Activated CD4-positive, alpha-beta T cell treated with anti-CD3 and anti-CD28 coated beads for 1 hour (primary cell): ENCODE data around the gene CARD9.
A peak's percentile ranks its signal among the peaks of the same experiment; 100 is the strongest.
"Not testable (repeated sequence)": the region's sequence is repeated elsewhere in the genome, so short reads cannot be mapped to it uniquely, and the experiment has no call there.

Experiments
- DNase-seq: peaks from one replicate; pipeline ENCODE4 v3.0.0-alpha.2; 2020

CARD9 gene

GRCh38 chr9:136363106-136363948 is 10.1 kb downstream of the CARD9 start, which contains the start of gene DNLZ:
DNLZ (minus strand) TSS chr9:136363744; CDS start chr9:136363714, 30 bp downstream.
- peak; percentile 90 for DNase-seq

- DNase-seq = no peak
Measured at GRCh38 chr9:136362450-136362784, 11.1 kb downstream of the CARD9 start.

GRCh38 chr9:136361754-136362449 is 11.6 kb downstream of the CARD9 start:
- no peak for DNase-seq

DNA sequence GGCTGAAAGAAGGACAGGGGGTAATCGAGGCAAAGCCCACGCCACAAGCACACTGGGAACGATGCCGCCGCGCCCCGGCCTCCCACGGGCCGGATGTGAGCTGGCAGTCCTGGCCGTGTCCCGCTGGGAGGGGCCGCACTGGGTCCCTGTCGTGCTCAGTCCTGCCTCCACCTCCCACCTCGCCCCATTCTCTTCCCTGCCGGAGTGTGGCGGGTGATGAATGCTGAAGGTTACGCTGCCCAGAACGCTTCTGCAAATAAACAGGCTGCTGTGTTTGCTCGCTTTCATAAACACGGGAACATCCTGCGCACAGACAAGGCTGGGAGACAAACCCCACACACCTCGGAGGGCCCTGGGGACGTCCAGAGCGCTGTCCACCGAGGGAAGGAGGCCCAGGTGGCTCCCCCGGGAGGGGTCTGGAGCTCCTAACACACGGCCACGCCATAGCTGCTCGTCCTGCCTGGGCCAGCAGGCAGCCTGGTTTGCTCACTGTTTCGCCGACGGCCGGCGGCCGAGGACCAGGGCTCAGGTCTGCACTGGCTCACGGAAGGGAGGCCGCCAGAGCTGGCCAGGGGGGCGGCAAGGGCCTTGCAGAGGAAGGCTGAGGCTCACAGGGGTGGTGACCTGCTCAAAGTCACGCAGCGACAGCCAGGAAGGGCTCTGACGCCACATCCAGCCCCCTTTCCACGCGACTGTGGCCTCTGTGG is 12.3 kb downstream of the CARD9 start:
- DNase-seq = no peak

DNA sequence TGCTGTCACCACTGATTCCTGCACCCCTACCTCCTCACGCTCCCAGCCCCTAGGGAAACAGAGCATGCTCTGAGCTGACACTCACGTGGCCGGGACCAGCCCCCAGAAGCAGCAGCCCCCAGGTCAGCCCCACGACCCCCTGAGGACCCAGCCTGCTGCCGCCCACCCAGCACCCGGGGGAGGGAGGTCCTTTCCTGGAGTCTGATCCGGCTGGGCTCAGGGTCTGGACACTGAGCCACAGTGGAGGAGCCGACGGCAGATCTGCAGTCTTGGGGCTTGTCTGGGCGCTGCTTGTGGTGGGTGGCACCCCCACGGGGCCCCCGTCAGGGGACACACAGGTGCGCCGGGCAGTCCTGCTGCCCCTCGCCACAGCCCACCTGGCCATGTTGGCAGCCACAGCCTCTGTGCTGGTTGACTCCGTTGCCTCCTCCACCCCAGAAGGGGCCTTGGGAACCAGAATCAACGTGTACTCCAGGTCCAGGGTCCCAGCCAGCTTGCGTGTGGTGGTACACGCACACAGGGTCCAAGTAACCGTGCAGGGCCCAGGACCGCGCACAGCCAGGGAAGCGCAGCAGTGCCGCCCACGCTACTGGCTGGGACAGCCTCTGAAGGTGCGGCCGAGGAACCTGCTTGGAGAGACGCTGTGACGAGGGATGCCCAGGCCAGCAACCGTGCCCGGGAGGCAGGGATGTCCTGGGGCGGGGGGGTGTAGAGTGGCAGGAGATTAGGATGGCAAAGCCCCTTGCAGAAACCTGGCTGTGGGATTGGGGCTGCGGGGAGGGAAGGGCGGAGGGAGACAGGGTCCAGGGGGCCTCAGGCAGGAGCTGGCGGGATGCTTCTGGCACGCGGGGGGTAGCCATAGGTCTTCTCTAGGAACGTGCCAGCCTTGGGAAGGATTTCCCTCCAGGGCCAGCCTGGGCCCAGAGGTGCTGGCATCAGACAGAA is 13.4 kb downstream of the CARD9 start:
- no peak for DNase-seq

DNA sequence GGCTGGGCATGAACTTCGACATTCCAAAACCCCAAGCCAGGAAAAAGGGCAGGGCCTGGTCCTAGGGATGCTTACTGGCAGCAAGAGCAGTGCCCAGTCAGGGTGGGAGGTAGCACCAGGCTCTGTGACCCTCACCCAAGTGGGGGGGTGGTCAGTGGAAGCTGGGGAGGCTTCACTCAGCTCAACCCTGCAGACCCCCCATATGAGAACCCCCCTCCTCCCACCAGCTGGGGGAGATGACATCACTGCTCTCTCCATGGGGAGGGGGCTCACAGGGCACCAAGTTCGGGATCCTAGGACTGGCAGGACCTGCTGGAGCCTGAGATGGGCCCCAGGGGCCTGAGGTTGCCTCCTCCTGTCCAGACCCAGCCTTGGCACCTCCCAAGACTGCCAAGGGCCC is 14.6 kb downstream of the CARD9 start:
- no peak for DNase-seq

DNA sequence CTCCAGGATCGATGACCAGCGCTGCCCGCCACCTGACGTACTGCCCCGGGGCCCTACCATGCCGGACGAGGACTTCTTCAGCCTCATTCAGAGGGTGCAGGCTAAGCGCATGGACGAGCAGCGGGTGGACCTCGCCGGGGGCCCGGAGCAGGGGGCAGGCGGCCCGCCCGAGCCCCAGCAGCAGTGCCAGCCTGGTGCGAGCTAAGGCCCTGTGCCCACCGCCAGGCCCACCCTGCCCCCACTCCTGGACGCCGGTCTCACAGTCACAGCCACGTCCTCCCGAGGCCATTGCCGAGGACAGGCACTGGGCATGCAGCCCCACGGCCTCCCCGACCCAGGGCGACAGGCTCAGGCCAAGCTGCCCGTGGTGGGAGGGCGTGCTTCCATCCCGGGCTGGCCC is 15.5 kb downstream of the CARD9 start:
- DNase-seq = no peak

DNA sequence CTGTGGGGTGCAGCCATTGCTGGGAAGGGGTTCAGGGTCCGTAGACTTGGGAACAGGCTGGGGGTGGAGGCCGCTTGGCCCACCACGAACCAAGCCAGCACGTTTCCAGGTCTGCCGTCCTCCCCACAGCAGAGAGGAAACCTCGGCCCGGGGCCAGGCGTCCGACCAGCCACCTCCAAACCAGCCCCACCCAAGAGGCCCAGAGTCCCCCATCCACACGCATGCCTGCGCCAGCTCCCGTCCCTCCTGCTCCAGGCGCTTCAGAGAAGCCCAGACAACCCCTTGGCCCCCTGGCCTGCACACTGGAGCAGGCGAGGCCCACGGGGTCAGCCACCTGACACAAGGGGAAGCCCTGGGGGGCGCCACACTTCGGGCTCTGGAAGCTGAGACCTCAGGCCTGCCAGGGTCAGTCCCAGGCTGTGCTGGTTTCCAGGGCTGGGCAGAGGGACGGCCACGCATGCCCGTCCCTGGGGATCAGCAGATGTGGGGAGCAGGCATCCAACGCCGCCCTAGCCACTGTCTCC is 16.2 kb downstream of the CARD9 start:
- no peak for DNase-seq

DNA sequence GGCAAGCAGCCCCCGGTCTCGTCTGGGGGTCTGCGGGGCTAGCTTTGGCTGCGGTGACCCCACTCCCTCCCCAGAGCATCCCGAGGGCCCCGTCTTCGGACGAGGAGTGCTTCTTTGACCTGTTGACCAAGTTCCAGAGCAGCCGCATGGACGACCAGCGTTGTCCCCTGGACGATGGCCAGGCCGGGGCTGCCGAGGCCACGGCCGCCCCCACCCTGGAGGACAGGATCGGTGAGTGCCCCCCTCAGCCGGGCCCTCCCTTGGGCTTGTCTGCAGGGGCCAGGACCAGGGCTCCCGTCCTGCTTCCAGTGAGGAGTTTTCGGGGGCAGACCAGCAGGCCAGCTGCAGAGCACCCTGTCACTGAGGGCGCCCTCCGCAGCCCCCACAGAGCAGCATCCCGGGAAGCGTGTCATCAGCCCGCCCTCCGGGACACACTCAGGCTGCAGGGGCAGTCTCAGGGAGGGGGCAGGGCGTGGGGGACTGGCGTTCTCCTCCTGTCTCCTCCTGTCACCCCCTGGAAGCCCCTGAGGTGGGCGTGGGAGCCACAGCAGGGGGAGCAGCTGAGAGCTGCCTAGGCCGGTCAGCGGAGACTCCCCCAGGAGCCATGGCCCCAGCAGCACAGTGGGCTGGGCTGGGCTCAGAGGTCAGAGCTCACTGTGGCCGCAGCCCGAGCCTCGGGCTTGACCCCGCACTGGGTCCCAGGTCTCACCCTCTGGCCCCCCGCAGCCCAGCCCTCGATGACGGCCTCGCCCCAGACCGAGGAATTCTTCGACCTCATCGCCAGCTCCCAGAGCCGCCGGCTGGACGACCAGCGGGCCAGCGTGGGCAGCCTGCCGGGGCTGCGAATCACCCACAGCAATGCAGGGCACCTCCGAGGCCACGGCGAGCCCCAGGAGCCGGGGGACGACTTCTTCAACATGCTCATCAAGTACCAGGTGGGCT is 17.6 kb downstream of the CARD9 start:
- no peak for DNase-seq

- DNase-seq = no peak
Measured at GRCh38 chr9:136354592-136355085, 18.8 kb downstream of the CARD9 start.

GRCh38 chr9:136353757-136354488 is 19.5 kb downstream of the CARD9 start:
- DNase-seq = no peak

GRCh38 chr9:136353088-136353487 is 20.4 kb downstream of the CARD9 start:
- no peak for DNase-seq

- DNase-seq = no peak
Measured at GRCh38 chr9:136352682-136353081, 20.8 kb downstream of the CARD9 start.

GRCh38 chr9:136351868-136352267 is 21.6 kb downstream of the CARD9 start:
- not testable (repeated sequence) for DNase-seq

DNA sequence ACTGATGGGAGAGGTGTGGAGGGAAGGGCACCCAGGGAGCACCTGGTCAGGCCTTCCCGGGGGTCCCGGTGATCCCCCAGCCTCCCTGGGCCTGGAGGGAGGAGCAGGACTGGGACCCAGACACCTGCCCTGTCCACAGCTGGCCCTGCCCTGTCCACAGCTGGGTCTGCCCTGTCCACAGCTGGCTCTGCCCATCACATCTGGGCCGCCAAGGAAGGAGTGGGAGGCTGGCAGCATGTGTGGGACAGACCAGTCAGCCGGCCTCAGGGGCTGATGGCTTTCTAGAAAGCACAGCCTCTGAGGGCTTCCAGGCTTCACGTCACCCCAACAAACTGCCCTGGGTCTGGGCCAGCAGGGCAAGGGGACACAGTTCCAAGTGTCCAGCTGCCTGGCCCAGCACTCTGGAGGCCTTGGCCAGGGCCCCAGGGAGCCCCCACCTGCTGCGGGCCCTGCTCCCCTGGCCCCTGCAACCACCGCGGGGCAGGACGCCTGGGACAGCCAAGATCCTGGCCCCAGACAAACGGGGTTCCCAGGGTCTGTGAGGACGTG is 22.1 kb downstream of the CARD9 start:
- DNase-seq = no peak

DNA sequence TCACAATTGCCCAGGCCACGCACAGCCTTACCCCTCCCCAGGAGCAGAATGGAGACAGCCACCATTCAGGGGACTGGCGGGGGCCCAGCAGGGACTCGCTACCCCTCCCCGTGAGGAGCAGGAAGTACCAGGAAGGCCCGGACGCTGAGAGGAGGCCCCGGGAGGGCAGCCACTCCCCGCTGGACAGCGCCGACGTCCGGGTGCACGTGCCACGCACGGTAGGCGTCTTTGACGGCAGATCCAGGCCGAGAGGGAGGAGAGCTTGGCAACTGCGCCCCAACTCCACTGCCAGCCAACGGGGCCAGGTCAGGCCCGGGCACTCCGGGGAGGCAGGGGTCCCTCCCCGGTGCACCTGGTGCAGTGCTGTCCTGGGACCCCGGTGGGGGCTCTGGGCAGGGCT is 23.9 kb downstream of the CARD9 start:
- no peak for DNase-seq

GRCh38 chr9:136348691-136349090 is 24.8 kb downstream of the CARD9 start:
- no peak for DNase-seq

DNA sequence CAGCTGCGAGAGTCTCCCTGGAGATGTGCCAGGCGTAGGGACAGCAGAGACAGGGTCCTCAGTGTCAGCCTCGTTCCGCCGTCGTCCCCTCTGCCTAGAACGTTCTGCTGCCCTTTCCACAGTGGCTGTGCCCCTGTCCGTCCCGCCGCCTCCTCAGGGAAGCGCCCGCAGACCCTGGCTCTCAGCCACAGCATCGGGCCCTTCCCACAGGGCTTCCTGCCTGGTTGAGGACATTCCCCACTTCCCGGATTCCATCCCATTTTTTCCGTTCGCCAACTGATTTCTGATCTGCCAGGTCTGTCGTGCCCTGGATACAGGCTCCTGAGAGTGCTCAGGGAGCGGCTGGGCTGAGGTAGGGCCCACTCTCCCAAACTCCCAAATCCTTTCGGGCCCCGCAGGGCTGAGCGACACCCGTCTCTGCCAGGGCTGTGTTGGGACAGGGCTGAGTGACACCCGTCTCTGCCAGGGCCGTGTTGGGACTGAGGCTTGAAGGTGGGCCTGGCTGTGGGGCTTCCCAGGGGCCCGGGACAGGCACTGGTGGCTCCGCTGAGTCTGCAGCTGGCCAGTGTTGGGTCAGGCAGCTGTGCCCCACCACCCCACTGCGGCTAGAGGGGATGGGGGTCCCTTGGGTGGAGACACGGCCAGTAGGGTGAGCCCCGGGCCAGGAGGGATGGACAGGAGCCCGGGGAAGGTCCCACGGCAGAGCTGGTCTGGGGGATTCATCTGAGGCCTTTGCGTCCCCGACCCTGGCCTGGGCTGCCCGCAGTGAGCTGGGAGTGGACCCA is 25.8 kb downstream of the CARD9 start:
- DNase-seq = no peak

DNA sequence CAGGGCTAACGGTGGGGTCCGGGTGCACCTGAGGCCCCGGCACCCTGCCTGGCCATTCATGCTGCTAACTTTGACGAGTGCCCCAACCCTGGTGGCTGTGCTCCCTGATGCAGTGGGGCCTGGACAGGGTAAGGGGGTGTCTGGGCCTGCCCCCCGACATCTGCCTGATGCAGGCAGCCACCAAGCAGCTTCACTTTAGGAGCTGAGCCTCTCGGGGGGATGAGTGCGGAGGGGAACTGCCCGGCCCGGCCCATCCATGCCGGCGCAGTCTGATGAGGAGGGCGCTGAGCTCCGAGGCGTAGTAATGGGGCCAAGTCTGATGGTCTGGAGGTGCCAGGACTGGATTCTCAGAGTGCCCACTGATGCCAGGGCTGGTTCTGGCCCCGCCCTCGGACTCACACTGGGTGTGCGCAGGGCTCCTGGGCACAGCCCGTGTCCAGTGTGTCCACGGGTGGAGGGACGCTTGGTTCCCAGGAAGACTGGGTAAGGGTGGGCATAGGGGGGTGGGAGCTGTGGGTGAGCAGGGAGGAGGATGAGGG is 26.5 kb downstream of the CARD9 start:
- DNase-seq = no peak
